Midbrain (tissue), 1 donor: ENCODE results near the gene GLI3.

Experiments
- DNase-seq: peaks from one replicate; lab custom pipeline; 2025; lab: John Stamatoyannopoulos, UW

The GLI3 gene

GRCh38 chr7:42033480-42033879, 203.5 kb downstream of the GLI3 start:
- no peak for DNase-seq

- DNase-seq, result no peak
These were observed 207.6 kb downstream of the GLI3 start for GRCh38 chr7:42029405-42029804.

GRCh38 chr7:42027521-42027920, 209.5 kb downstream of the GLI3 start:
- DNase-seq, result no peak

- no peak for DNase-seq
These were observed 210.3 kb downstream of the GLI3 start for GRCh38 chr7:42026622-42027197.

- DNase-seq, result no peak
These were observed 211.2 kb downstream of the GLI3 start for GRCh38 chr7:42025635-42026375.

GRCh38 chr7:42024537-42024936, 212.5 kb downstream of the GLI3 start:
- no peak for DNase-seq

- no peak for DNase-seq
These were observed 213.7 kb downstream of the GLI3 start for GRCh38 chr7:42023262-42023661.

- DNase-seq, result no peak
These were observed 214.2 kb downstream of the GLI3 start for GRCh38 chr7:42022791-42023190.

- DNase-seq, result no peak
These were observed 215.0 kb downstream of the GLI3 start for GRCh38 chr7:42022056-42022455.

GRCh38 chr7:42021631-42022030, 215.4 kb downstream of the GLI3 start:
- no peak for DNase-seq

GRCh38 chr7:42020061-42020460, 216.9 kb downstream of the GLI3 start:
- DNase-seq, result no peak

GRCh38 chr7:42017349-42017986, 219.5 kb downstream of the GLI3 start:
- DNase-seq, result no peak

GRCh38 chr7:42016517-42016916, 220.5 kb downstream of the GLI3 start:
- no peak for DNase-seq

GRCh38 chr7:42014625-42015618, 222.1 kb downstream of the GLI3 start:
- DNase-seq, result no peak

- no peak for DNase-seq
These were observed 224.1 kb downstream of the GLI3 start for GRCh38 chr7:42012786-42013360.

- no peak for DNase-seq
These were observed 224.7 kb downstream of the GLI3 start for GRCh38 chr7:42012313-42012712.

GRCh38 chr7:42011846-42012245, 225.2 kb downstream of the GLI3 start:
- no peak for DNase-seq

- DNase-seq, result no peak
These were observed 226.3 kb downstream of the GLI3 start for GRCh38 chr7:42010751-42011150.

- DNase-seq, result no peak
These were observed 230.1 kb downstream of the GLI3 start for GRCh38 chr7:42006801-42007513.

- DNase-seq, result no peak
These were observed 234.4 kb downstream of the GLI3 start for GRCh38 chr7:42002654-42003053.

- no peak for DNase-seq
These were observed 237.2 kb downstream of the GLI3 start for GRCh38 chr7:41999736-42000283.
